Ishikawa (cell line): Measurements from ENCODE around the gene FOXO6.

Source experiments
- EP300 ChIP-seq: IDR thresholded peaks from 2 replicates; pipeline ENCODE4 v1.6.1; 2012; ENCODE audit warnings: borderline replicate concordance
- FOXM1 ChIP-seq: IDR thresholded peaks from 2 replicates; pipeline ENCODE4 v1.6.1; 2012; ENCODE audit warnings: low read depth, borderline replicate concordance
- NFIC ChIP-seq: IDR thresholded peaks from 2 replicates; pipeline ENCODE4 v1.6.1; 2012
- RAD21 ChIP-seq: IDR thresholded peaks from 2 replicates; pipeline ENCODE4 v1.6.1; 2012; ENCODE audit warnings: low read depth
- TAF1 ChIP-seq: IDR thresholded peaks from 2 replicates; pipeline ENCODE4 v1.6.1; 2012; ENCODE audit warnings: low read depth, mild to moderate bottlenecking
- ZBTB7A ChIP-seq: IDR thresholded peaks from 2 replicates; pipeline ENCODE4 v1.6.1; 2012; ENCODE audit warnings: low read depth
- TF ChIP-seq, protein P1 (sequence below): IDR thresholded peaks from 2 replicates; pipeline ENCODE4 v1.6.1; 2012; ENCODE audit warnings: low read depth, mild to moderate bottlenecking

DNA sequence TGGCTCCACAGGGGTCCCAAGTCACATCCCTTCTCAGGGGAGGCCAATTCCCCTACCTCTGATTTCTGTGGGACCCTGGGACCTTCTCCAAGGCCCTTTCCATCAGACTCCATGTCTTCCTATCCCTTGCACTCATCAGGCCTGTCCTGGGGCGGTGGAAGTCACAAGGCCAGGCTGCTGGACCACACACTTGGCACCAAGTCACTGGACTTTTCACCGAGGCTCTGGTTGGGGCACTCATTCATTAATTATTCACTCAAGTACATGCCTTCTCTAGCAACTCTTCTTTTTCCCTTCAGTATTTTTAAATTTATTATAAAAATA is 11.2 kb upstream of the FOXO6 start:
- TF ChIP-seq, protein P1, sequence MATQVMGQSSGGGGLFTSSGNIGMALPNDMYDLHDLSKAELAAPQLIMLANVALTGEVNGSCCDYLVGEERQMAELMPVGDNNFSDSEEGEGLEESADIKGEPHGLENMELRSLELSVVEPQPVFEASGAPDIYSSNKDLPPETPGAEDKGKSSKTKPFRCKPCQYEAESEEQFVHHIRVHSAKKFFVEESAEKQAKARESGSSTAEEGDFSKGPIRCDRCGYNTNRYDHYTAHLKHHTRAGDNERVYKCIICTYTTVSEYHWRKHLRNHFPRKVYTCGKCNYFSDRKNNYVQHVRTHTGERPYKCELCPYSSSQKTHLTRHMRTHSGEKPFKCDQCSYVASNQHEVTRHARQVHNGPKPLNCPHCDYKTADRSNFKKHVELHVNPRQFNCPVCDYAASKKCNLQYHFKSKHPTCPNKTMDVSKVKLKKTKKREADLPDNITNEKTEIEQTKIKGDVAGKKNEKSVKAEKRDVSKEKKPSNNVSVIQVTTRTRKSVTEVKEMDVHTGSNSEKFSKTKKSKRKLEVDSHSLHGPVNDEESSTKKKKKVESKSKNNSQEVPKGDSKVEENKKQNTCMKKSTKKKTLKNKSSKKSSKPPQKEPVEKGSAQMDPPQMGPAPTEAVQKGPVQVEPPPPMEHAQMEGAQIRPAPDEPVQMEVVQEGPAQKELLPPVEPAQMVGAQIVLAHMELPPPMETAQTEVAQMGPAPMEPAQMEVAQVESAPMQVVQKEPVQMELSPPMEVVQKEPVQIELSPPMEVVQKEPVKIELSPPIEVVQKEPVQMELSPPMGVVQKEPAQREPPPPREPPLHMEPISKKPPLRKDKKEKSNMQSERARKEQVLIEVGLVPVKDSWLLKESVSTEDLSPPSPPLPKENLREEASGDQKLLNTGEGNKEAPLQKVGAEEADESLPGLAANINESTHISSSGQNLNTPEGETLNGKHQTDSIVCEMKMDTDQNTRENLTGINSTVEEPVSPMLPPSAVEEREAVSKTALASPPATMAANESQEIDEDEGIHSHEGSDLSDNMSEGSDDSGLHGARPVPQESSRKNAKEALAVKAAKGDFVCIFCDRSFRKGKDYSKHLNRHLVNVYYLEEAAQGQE = no peak
- TF ChIP-seq FOXM1 (no peak), NFIC (no peak), TAF1 (no peak), EP300 (no peak), ZBTB7A (no peak), RAD21 (no peak)
